ENCODE results near the gene EPS8L1. TPM values are rescaled to one million over a fixed set of nuclear protein-coding genes. Genes with fewer than 3 reads are reported as not detected.

The EPS8L1 gene
- total RNA-seq, 4 donors from 2014 or later = 28.7 to 115 (median 49.1) TPM

GRCh38 chr19:55044286-55044685 is 31.4 kb upstream of the EPS8L1 start:
- no peak overlapping the region for H3K27ac ChIP-seq
- no peak for TF ChIP-seq POLR2AphosphoS5 (IDR thresholded peaks at IDR 0.05)
- TF ChIP-seq EP300 (IDR thresholded peaks at IDR 0.05; ENCODE audit: low read depth) = no peak
- TF ChIP-seq POLR2A (IDR thresholded peaks at IDR 0.05) = no peak
- TF ChIP-seq CTCF (IDR thresholded peaks at IDR 0.05) = no peak
- in situ Hi-C loops (cut with MboI; ENCODE audit: low pct_ligation_motif_present in 1 of 4, low pct_unique_long_range_greater_than_20kb in 1 of 4, low sequenced_read_pairs in 3 of 4) = no loop called here
- no peaks in the 10 kb centered on the region for H3K27me3 ChIP-seq
- intact Hi-C loops (cut with DNase I; ENCODE audit: low total_unique reads) = no loop called here
- peaks cover 0 to 40% (median 24%) of the 10 kb centered on the region in 4 donors for H3K36me3 ChIP-seq
- WGBS, 2 donors (ENCODE audit: low coverage in 1 of 2) = 91% methylated on average over 5 of the region's 5 CpGs; no CpG with 5 or more reads in 1 of the 2 donors
- H3K9me3 ChIP-seq = no peaks in the 10 kb centered on the region
- no peak overlapping the region for H3K4me3 ChIP-seq
- no peak for DNase-seq
- no peaks in the 10 kb centered on the region for H3K4me1 ChIP-seq

GRCh38 chr19:55044771-55045716 is 30.6 kb upstream of the EPS8L1 start:
- peaks cover 0 to 40% (median 24%) of the 10 kb centered on the region in 4 donors for H3K36me3 ChIP-seq
- DNase-seq = no peak
- no peak overlapping the region for H3K4me3 ChIP-seq
- intact Hi-C loops (cut with DNase I; ENCODE audit: low total_unique reads) = no loop called here
- TF ChIP-seq EP300 (IDR thresholded peaks at IDR 0.05; ENCODE audit: low read depth) (no peak), POLR2A (IDR thresholded peaks at IDR 0.05) (no peak), CTCF (IDR thresholded peaks at IDR 0.05) (no peak), POLR2AphosphoS5 (IDR thresholded peaks at IDR 0.05) (no peak)
- no peaks in the 10 kb centered on the region for H3K27me3 ChIP-seq
- no peak overlapping the region for H3K27ac ChIP-seq
- in situ Hi-C loops (cut with MboI; ENCODE audit: low pct_ligation_motif_present in 1 of 4, low pct_unique_long_range_greater_than_20kb in 1 of 4, low sequenced_read_pairs in 3 of 4) = no loop called here
- no peaks in the 10 kb centered on the region for H3K9me3 ChIP-seq
- no peaks in the 10 kb centered on the region for H3K4me1 ChIP-seq
- 97 to 100% methylated on average over 1 to 22 of the region's 30 CpGs for WGBS, 2 donors (ENCODE audit: low coverage in 1 of 2)

- Histone ChIP-seq H3K27ac (no peak overlapping the region), H3K9me3 (no peaks in the 10 kb centered on the region), H3K4me3 (no peak overlapping the region), H3K4me1 (no peaks in the 10 kb centered on the region), H3K36me3 (peaks cover 0 to 55% (median 30%) of the 10 kb centered on the region in 4 donors), H3K27me3 (no peaks in the 10 kb centered on the region)
- DNase-seq = no peak
- intact Hi-C loops (cut with DNase I; ENCODE audit: low total_unique reads) (no loop called here), in situ Hi-C loops (cut with MboI; ENCODE audit: low pct_ligation_motif_present in 1 of 4, low pct_unique_long_range_greater_than_20kb in 1 of 4, low sequenced_read_pairs in 3 of 4) (no loop called here)
- TF ChIP-seq POLR2A (IDR thresholded peaks at IDR 0.05) (no peak), CTCF (IDR thresholded peaks at IDR 0.05) (no peak), EP300 (IDR thresholded peaks at IDR 0.05; ENCODE audit: low read depth) (no peak), POLR2AphosphoS5 (IDR thresholded peaks at IDR 0.05) (no peak)
- 88 to 95% methylated on average over 6 to 17 of the region's 17 CpGs for WGBS, 2 donors (ENCODE audit: low coverage in 1 of 2)
These were observed 28.6 kb upstream of the EPS8L1 start for GRCh38 chr19:55046975-55047622.

- Histone ChIP-seq H3K27ac (no peak overlapping the region), H3K36me3 (peaks cover 0 to 57% (median 30%) of the 10 kb centered on the region in 4 donors), H3K4me1 (no peaks in the 10 kb centered on the region), H3K4me3 (no peak overlapping the region), H3K27me3 (no peaks in the 10 kb centered on the region), H3K9me3 (no peaks in the 10 kb centered on the region)
- TF ChIP-seq CTCF (IDR thresholded peaks at IDR 0.05) = no peak
- TF ChIP-seq POLR2AphosphoS5 (IDR thresholded peaks at IDR 0.05) = no peak
- TF ChIP-seq POLR2A (IDR thresholded peaks at IDR 0.05) = no peak
- no peak for DNase-seq
- WGBS, 2 donors (ENCODE audit: low coverage in 1 of 2) = 94% methylated on average over 11 of the region's 12 CpGs; no CpG with 5 or more reads in 1 of the 2 donors
- in situ Hi-C loops (cut with MboI; ENCODE audit: low pct_ligation_motif_present in 1 of 4, low pct_unique_long_range_greater_than_20kb in 1 of 4, low sequenced_read_pairs in 3 of 4) = no loop called here
- intact Hi-C loops (cut with DNase I; ENCODE audit: low total_unique reads) = no loop called here
These were observed 27.7 kb upstream of the EPS8L1 start for GRCh38 chr19:55047951-55048350.
